Stimulated activated CD8-positive, alpha-beta memory T cell treated with anti-CD3 and anti-CD28 coated beads, Interleukin-12 subunit alpha, Interleukin-12 subunit beta, amount 100 ng/mL, for 1 hour (primary cell): ENCODE data around the gene PTPRQ.

Experiments
- DNase-seq: peaks from one replicate; pipeline ENCODE4 v3.0.0-alpha.2; 2020; ENCODE audit warnings: low read depth

PTPRQ gene

GRCh38 chr12:80559766-80560165, 115.7 kb downstream of the PTPRQ start:
- DNase-seq = no peak

- no peak for DNase-seq
Measured at GRCh38 chr12:80565271-80565670, 121.2 kb downstream of the PTPRQ start.

- no peak for DNase-seq
Measured at GRCh38 chr12:80567401-80567800, 123.4 kb downstream of the PTPRQ start.

- DNase-seq = no peak
Measured at GRCh38 chr12:80576641-80577418, 132.8 kb downstream of the PTPRQ start.

- DNase-seq = no peak
Measured at GRCh38 chr12:80580254-80580653, 136.2 kb downstream of the PTPRQ start.

GRCh38 chr12:80581783-80582182, 137.7 kb downstream of the PTPRQ start:
- no peak for DNase-seq

- no peak for DNase-seq
Measured at GRCh38 chr12:80582431-80582830, 138.4 kb downstream of the PTPRQ start.

- no peak for DNase-seq
Measured at GRCh38 chr12:80589077-80589476, 145.0 kb downstream of the PTPRQ start.

GRCh38 chr12:80590085-80590484, 146.1 kb downstream of the PTPRQ start:
- DNase-seq = no peak

- DNase-seq = no peak
Measured at GRCh38 chr12:80593766-80594165, 149.7 kb downstream of the PTPRQ start.

GRCh38 chr12:80596509-80596908, 152.5 kb downstream of the PTPRQ start:
- no peak for DNase-seq

GRCh38 chr12:80598004-80598606, 154.1 kb downstream of the PTPRQ start:
- no peak for DNase-seq

GRCh38 chr12:80602455-80602854, 158.4 kb downstream of the PTPRQ start:
- no peak for DNase-seq

- no peak for DNase-seq
Measured at GRCh38 chr12:80607361-80608135, 163.5 kb downstream of the PTPRQ start.

- no peak for DNase-seq
Measured at GRCh38 chr12:80617733-80618132, 173.7 kb downstream of the PTPRQ start.

GRCh38 chr12:80620281-80620680, 176.2 kb downstream of the PTPRQ start:
- DNase-seq = no peak

- DNase-seq = no peak
Measured at GRCh38 chr12:80622271-80622670, 178.2 kb downstream of the PTPRQ start.

GRCh38 chr12:80625051-80625450, 181.0 kb downstream of the PTPRQ start:
- no peak for DNase-seq

GRCh38 chr12:80625901-80626300, 181.9 kb downstream of the PTPRQ start:
- no peak for DNase-seq

- no peak for DNase-seq
Measured at GRCh38 chr12:80627782-80628181, 183.7 kb downstream of the PTPRQ start.

GRCh38 chr12:80632835-80633234, 188.8 kb downstream of the PTPRQ start:
- DNase-seq = no peak

- no peak for DNase-seq
Measured at GRCh38 chr12:80634903-80635302, 190.9 kb downstream of the PTPRQ start.

- DNase-seq = no peak
Measured at GRCh38 chr12:80636832-80637231, 192.8 kb downstream of the PTPRQ start.
